ENCODE data around the gene C1orf141.

DNA sequence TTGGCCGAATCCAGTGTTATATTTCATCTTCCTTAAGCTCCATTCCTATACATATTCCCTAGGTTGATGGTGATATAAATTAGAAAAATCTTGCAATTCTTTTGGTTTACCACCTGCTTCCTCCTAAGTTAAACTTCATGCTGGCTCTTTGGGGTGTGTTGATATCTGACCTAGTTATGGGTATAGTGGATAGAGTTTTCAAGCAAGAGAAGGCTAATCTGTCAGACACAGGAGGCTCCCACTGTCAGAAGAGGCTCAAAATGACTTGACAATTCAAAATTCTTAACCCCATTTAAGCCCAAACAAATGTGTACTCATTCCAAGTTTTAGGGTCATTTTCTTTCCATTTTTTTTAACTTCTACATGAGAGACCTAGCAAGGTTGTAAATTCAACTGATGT lies 72.4 kb downstream of the C1orf141 start:
- no peak for TF ChIP-seq POLR2A (IDR thresholded peaks at IDR 0.05)
- TF ChIP-seq, protein P1, sequence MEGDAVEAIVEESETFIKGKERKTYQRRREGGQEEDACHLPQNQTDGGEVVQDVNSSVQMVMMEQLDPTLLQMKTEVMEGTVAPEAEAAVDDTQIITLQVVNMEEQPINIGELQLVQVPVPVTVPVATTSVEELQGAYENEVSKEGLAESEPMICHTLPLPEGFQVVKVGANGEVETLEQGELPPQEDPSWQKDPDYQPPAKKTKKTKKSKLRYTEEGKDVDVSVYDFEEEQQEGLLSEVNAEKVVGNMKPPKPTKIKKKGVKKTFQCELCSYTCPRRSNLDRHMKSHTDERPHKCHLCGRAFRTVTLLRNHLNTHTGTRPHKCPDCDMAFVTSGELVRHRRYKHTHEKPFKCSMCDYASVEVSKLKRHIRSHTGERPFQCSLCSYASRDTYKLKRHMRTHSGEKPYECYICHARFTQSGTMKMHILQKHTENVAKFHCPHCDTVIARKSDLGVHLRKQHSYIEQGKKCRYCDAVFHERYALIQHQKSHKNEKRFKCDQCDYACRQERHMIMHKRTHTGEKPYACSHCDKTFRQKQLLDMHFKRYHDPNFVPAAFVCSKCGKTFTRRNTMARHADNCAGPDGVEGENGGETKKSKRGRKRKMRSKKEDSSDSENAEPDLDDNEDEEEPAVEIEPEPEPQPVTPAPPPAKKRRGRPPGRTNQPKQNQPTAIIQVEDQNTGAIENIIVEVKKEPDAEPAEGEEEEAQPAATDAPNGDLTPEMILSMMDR (IDR thresholded peaks at IDR 0.05): no peak
